NB4 (cell line): ENCODE measurements around the gene VPS37B.

Source experiments
- DNase-seq: peaks from one replicate; pipeline ENCODE4 v3.0.0; 2010; ENCODE audit warnings: low read depth
- H3K4me3 ChIP-seq: one replicate; pipeline ENCODE4 v1.5.1; 2011; ENCODE audit warnings: mild to moderate bottlenecking, low read depth, low read length, moderate library complexity
- MYC ChIP-seq: IDR thresholded peaks from 2 replicates; pipeline ENCODE4 v1.6.1; 2011; ENCODE audit warnings: low read depth, low read length
- POLR2A ChIP-seq: IDR thresholded peaks from 2 replicates; pipeline ENCODE4 v1.6.1; 2011; ENCODE audit warnings: mild to moderate bottlenecking; ENCODE audit not compliant: insufficient read length; ENCODE audit errors: extremely low read depth
- TF ChIP-seq, protein P1 (sequence below): IDR thresholded peaks from 2 replicates; pipeline ENCODE4 v1.6.1; 2011; ENCODE audit warnings: low read depth, low read length
- TF ChIP-seq, protein P2 (sequence below): IDR thresholded peaks from one replicate; pipeline ENCODE4 v1.5.1; 2012; ENCODE audit warnings: low read depth, low read length

Gene VPS37B

DNA sequence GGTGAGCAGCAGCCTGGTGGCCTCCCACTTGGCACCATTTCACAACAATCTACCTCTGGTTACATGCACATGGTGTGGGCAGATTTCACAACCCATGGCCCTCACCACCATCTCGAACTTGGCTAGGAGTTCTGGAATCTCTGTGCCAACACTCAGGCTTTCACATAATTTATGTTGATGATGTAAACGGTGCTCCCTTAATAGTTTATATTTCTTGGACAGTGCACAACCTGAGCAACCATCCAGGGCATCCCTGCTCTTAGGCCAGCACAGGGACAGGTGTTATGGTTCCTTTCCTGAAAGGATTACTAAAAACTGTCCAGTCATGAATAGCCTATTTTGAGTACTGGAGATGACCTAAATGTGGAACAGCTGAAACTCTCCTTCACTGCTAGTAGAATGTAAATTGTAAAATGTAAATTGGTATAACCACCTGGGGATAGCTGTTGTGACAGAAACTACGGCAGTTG, 41.7 kb upstream of the VPS37B start:
- H3K4me3 ChIP-seq, result no peak overlapping the region
- TF ChIP-seq MYC (peak; percentile 48), POLR2A (no peak)
- TF ChIP-seq, protein P1, sequence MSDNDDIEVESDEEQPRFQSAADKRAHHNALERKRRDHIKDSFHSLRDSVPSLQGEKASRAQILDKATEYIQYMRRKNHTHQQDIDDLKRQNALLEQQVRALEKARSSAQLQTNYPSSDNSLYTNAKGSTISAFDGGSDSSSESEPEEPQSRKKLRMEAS, result peak; percentile 51; the same call in 1 of the 2 replicates
- TF ChIP-seq, protein P2, sequence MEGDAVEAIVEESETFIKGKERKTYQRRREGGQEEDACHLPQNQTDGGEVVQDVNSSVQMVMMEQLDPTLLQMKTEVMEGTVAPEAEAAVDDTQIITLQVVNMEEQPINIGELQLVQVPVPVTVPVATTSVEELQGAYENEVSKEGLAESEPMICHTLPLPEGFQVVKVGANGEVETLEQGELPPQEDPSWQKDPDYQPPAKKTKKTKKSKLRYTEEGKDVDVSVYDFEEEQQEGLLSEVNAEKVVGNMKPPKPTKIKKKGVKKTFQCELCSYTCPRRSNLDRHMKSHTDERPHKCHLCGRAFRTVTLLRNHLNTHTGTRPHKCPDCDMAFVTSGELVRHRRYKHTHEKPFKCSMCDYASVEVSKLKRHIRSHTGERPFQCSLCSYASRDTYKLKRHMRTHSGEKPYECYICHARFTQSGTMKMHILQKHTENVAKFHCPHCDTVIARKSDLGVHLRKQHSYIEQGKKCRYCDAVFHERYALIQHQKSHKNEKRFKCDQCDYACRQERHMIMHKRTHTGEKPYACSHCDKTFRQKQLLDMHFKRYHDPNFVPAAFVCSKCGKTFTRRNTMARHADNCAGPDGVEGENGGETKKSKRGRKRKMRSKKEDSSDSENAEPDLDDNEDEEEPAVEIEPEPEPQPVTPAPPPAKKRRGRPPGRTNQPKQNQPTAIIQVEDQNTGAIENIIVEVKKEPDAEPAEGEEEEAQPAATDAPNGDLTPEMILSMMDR, result no peak
- DNase-seq, result peak; percentile 71

DNA sequence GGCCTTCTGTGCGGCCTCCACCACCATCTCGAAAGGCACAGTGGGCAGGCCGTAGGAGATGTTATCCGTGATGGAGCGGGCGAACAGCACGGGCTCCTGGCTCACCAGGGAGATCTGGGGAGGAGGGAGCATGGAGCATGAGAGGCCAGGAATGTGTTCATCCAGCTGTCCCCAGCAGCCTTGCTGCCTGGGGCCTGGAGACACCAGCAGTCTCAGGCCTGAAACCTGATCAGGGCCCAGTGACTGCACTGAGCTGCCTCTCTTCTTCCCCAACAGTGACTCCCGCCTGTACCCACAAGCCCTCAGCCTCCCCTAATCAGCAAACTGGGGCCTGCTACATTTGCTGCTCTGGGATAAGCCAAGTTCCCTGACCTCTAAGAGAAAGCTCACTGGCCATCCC, 39.4 kb upstream of the VPS37B start:
- DNase-seq, result no peak
- TF ChIP-seq, protein P2, result no peak
- no peak for TF ChIP-seq POLR2A
- TF ChIP-seq, protein P1, result no peak
- no peak for TF ChIP-seq MYC
- no peak overlapping the region for H3K4me3 ChIP-seq

DNA sequence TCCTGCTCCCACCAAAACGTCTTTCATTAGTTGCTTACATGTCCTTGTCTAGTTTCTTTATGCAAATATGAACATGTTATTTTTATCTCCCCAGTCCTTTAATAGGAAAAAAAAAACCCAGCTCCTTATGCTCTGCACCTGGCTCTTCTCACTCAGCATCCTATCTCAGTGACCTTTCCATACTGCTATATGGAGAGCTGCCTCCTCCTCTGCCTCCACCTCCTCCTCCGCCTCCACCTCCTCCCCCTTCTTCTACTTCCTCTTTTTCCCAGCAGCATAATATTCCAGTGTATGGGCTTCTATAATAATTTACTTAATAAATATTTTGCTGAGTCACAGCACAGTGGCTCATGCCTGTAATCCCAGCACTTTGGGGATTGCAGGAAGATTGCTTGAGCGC, 38.8 kb upstream of the VPS37B start:
- TF ChIP-seq, protein P2, result no peak
- no peak for TF ChIP-seq MYC
- TF ChIP-seq, protein P1, result no peak
- no peak for TF ChIP-seq POLR2A
- no peak overlapping the region for H3K4me3 ChIP-seq
- peak; percentile 32 for DNase-seq

DNA sequence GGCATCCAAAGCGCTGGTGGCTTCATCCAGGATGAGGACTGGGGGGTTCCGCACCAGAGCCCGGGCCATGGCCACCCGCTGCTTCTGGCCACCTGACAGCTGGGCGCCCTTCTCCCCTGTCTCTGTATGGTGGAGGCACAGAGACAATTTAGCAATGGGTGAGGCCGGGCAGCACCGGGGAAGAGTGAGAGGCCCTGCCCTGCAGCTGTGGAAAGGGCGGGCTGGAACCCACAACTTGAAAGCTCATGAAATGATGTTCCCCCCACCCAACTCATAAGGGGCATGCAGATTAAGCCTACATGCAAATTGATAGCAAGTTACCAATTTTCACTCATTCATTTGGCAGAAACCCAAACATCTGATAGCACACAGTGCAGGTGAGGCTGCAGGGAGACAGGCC, 36.3 kb upstream of the VPS37B start:
- TF ChIP-seq, protein P2, result no peak
- TF ChIP-seq, protein P1, result no peak
- TF ChIP-seq MYC (no peak), POLR2A (no peak)
- H3K4me3 ChIP-seq, result no peak overlapping the region
- no peak for DNase-seq

DNA sequence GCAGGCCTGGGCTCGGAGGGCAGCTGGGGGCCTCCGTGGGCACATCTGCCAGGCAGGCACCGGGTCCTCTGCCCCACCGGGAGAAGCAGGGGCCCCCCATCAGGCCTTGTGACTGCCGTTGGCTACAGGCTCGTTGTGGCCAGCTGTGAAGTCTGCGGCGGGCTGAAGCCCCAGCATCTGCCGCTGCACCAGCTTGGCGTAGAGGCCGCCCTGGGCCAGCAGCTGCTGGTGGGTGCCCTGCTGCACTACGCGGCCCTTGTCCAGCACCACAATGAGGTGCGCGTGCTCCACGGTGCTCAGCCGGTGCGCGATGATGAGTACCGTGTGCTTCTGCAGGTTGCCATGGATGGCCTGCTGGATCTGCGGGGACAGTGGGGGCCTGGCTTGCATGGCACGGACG, 33.9 kb upstream of the VPS37B start:
- DNase-seq, result no peak
- TF ChIP-seq, protein P2, result no peak
- TF ChIP-seq MYC (no peak), POLR2A (no peak)
- TF ChIP-seq, protein P1, result no peak
- no peak overlapping the region for H3K4me3 ChIP-seq

DNA sequence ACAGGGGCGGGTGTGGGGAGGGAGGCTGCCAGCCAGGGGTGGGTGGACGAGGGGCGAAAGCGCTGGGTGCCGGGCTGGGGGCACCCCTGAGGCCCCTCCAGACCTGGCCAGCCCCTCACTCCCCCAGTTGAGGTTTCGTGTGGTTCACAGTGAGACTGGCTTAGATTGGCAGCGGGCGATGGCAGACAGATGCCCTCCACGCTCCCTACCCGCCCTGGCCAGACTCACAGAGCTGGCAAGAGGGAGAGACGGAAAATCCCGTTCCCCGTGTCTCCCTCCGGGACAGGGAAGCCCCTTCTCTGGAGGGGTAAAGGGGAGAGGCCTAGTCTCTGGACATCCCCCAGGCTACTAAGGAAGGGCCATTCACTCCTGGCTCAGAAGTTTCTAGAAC, 33.2 kb upstream of the VPS37B start:
- TF ChIP-seq, protein P1, result no peak
- DNase-seq, result no peak
- no peak overlapping the region for H3K4me3 ChIP-seq
